GM12878 (cell line): ENCODE results near the gene DDX52. TPM values are rescaled to one million over a fixed set of nuclear protein-coding genes. Genes with fewer than 3 reads are reported as not detected.

ENCODE experiments used
- ATAC-seq: fragments of 200-7000 bp; cut with Tn5 transposase; 3 replicates; pipeline ENCODE4 v1.9.1; 2020; ENCODE audit warnings: mild to moderate bottlenecking, moderate library complexity
- BruUV-seq: library from RNA; stranded (reverse); fragments of 400-500 nt; replicated peaks from 2 replicates; lab custom pipeline; 2021; lab: Mats Ljungman, UMichigan
- CTCF ChIA-PET: fragments of 300-600 bp; sonication (Branson Sonifier 250); formaldehyde crosslinking; extraction: SDS; loops from one replicate; lab custom pipeline; 2021; ENCODE audit warnings: inconsistent platforms; lab: Yijun Ruan, JAX
- POLR2A ChIA-PET: fragments of 350-600 bp; formaldehyde crosslinking; extraction: SDS; loops from one replicate; lab custom pipeline; 2021; ENCODE audit warnings: inconsistent platforms; lab: Charles Lee
- RAD21 ChIA-PET: fragments of 300-600 bp; sonication (Branson Sonifier 250); formaldehyde crosslinking; loops from one replicate; lab custom pipeline; 2023; ENCODE audit warnings: antibody characterized with exemption; ENCODE audit not compliant: unreplicated experiment; lab: Charles Lee
- SMC1A ChIA-PET: fragments of 300-600 bp; sonication (Branson Sonifier 250); formaldehyde crosslinking; loops from one replicate; lab custom pipeline; 2023; ENCODE audit not compliant: unreplicated experiment, uncharacterized antibody; lab: Charles Lee
- DNase-seq: peaks from one replicate; pipeline ENCODE4 v3.0.0-alpha.2; 2011; ENCODE audit warnings: low read depth, low spot score
- FAIRE-seq: peaks from 3 replicates; lab custom pipeline; 2011; peaks lifted over from hg19 to GRCh38; lab: Jason Lieb, UNC
- H2AFZ ChIP-seq: 2 replicates; pipeline ENCODE4 v1.6.0; 2011; ENCODE audit warnings: low read depth, low read length, control low read depth; ENCODE audit not compliant: control insufficient read depth
- H3K27ac ChIP-seq: 2 replicates; pipeline ENCODE4 v1.5.1; 2011; ENCODE audit warnings: control low read depth; ENCODE audit not compliant: control insufficient read depth, insufficient read depth
- H3K27me3 ChIP-seq, 2 experiments: replicated peaks in 1 of 2; 2 replicates each; pipeline versions ENCODE4 v1.6.0 to v1.6.1; 2011; ENCODE audit warnings: low read length in 1 of 2; ENCODE audit not compliant: control insufficient read depth in 2 of 2, insufficient read depth in 2 of 2
- H3K36me3 ChIP-seq, 2 experiments: 2 replicates each; pipeline ENCODE4 v1.5.1; 2011; ENCODE audit warnings: low read length in 1 of 2; ENCODE audit not compliant: control insufficient read depth in 2 of 2, insufficient read depth in 2 of 2
- H3K4me1 ChIP-seq: 2 replicates; pipeline ENCODE4 v1.6.1; 2011; ENCODE audit warnings: mild to moderate bottlenecking, low read length, moderate library complexity, mixed read lengths; ENCODE audit not compliant: control insufficient read depth, insufficient read depth
- H3K4me2 ChIP-seq: 2 replicates; pipeline ENCODE4 v1.6.0; 2011; ENCODE audit warnings: control low read depth; ENCODE audit not compliant: control insufficient read depth, insufficient read depth
- H3K4me3 ChIP-seq: fragments of 200-600 bp; sonication (generic); 2 replicates; pipeline ENCODE4 v1.5.1; 2016
- H3K79me2 ChIP-seq: 2 replicates; pipeline ENCODE4 v1.6.0; 2011; ENCODE audit warnings: low read length; ENCODE audit not compliant: control insufficient read depth, insufficient read depth
- H3K9ac ChIP-seq: 2 replicates; pipeline ENCODE4 v1.8.0; 2011; ENCODE audit warnings: low read length, control low read depth, mixed read lengths; ENCODE audit not compliant: control insufficient read depth, insufficient read depth
- H3K9me3 ChIP-seq: replicated peaks from 3 replicates; pipeline ENCODE4 v1.5.1; 2011; ENCODE audit warnings: mild to moderate bottlenecking, low read length; ENCODE audit not compliant: control insufficient read depth, insufficient read depth
- H4K20me1 ChIP-seq: 2 replicates; pipeline ENCODE4 v1.6.0; 2011; ENCODE audit not compliant: control insufficient read depth, insufficient read depth
- CBX3 ChIP-seq: fragments of 200-600 bp; sonication (generic); IDR thresholded peaks from 2 replicates; pipeline ENCODE4 v1.6.1; 2016; ENCODE audit warnings: low read depth, borderline replicate concordance
- CREB1 ChIP-seq: IDR thresholded peaks from 2 replicates; pipeline ENCODE4 v1.6.1; 2012; ENCODE audit warnings: low read depth, mild to moderate bottlenecking, inconsistent platforms
- E2F8 ChIP-seq: fragments of 450-650 bp; IDR thresholded peaks from 2 replicates; pipeline ENCODE4 v1.6.1; 2018; ENCODE audit warnings: mild to moderate bottlenecking, low read depth, moderate library complexity; ENCODE audit not compliant: partially characterized antibody
- EGR1 ChIP-seq, 2 experiments: IDR thresholded peaks; 1 replicate in 1 of 2; 2 replicates in 1 of 2; pipeline ENCODE4 v1.6.1; 2011 to 2012; ENCODE audit warnings: low read depth in 2 of 2, low read length in 2 of 2, borderline replicate concordance in 1 of 2, mild to moderate bottlenecking in 1 of 2, moderate library complexity in 1 of 2
- EZH2 ChIP-seq: IDR thresholded peaks from 2 replicates; pipeline ENCODE4 v1.6.1; 2012; ENCODE audit warnings: low read depth, mild to moderate bottlenecking, control low read depth, inconsistent platforms, low read length, borderline replicate concordance; ENCODE audit not compliant: control insufficient read depth
- MEF2B ChIP-seq: fragments of 450-650 bp; IDR thresholded peaks from 2 replicates; pipeline ENCODE4 v1.6.1; 2018; ENCODE audit warnings: mild to moderate bottlenecking, moderate library complexity; ENCODE audit not compliant: partially characterized antibody, poor library complexity, severe bottlenecking
- MTA3 ChIP-seq: IDR thresholded peaks from 2 replicates; pipeline ENCODE4 v1.6.1; 2012; ENCODE audit warnings: low read length, inconsistent platforms, borderline replicate concordance
- POLR2AphosphoS2 ChIP-seq: IDR thresholded peaks from 2 replicates; pipeline ENCODE4 v1.6.1; 2011; ENCODE audit warnings: low read depth, mild to moderate bottlenecking, low read length, improper control_type of control experiment, moderate library complexity
- TCF12 ChIP-seq: IDR thresholded peaks from 2 replicates; pipeline ENCODE4 v1.6.1; 2011; ENCODE audit warnings: low read depth, mild to moderate bottlenecking, low read length
- ZNF24 ChIP-seq: fragments of 450-650 bp; IDR thresholded peaks from 2 replicates; pipeline ENCODE4 v1.6.1; 2017; ENCODE audit warnings: antibody characterized with exemption, mild to moderate bottlenecking
- WGBS: methylation state at CpG from one replicate; pipeline ENCODE4 v1.1.6; 2016; ENCODE audit warnings: low lambda C conversion rate; ENCODE audit not compliant: insufficient replicate concordance, insufficient coverage; ENCODE audit errors: missing lambda C conversion rate; 5-methylcytosine and 5-hydroxymethylcytosine counted together
- in situ Hi-C: fragments of 300-500 bp; cut with MboI; formaldehyde crosslinking; loops from 9 replicates; pipeline ENCODE4 v1.14.3; 2018; ENCODE audit warnings: mixed read lengths
- intact Hi-C: fragments of 100-400 bp; cut with micrococcal nuclease; formaldehyde crosslinking; loops from one replicate; pipeline ENCODE4 v1.14.2; 2022; ENCODE audit not compliant: unreplicated experiment
- polyA plus RNA-seq, 11 experiments: library from polyadenylated mRNA; depleted of rRNA in 4 of 11; unstranded in 6 of 11; stranded (reverse) in 5 of 11; fragments of >200 nt; fragmentation: Nextera tagmentation in 4 of 11; fragmentation: Illumina TruSeq in 1 of 11; extraction: Ambion mirVana in 4 of 11; extraction: Trizol in 1 of 11; gene quantifications; 1 replicate in 1 of 11; 2 replicates in 10 of 11; pipeline versions ENCODE4 v1.2.1 to v1.2.3, GENCODE V29; 2011 to 2016; ENCODE audit warnings: inconsistent platforms in 2 of 11, missing spikeins in 2 of 11, low read depth in 1 of 11
- total RNA-seq, 4 experiments: library from RNA; depleted of rRNA in 3 of 4; stranded (reverse); fragments of >200 nt in 3 of 4; fragmentation: Illumina TruSeq in 1 of 4; extraction: Trizol in 1 of 4; gene quantifications; 2 replicates each; pipeline versions ENCODE4 v1.2.1 to v1.2.3, GENCODE V29; 2013 to 2021

DDX52 gene
- total and polyA plus RNA-seq, 10 of the 15 experiments (the other 5 are each of a cell fraction or from before 2014, with no cell fraction given), result 14.8 to 49.7 (median 26.3) TPM

GRCh38 chr17:37671824-37672547 is 28.7 kb upstream of the DDX52 start:
- no peak for TF ChIP-seq TCF12
- no peak for TF ChIP-seq POLR2AphosphoS2
- TF ChIP-seq EGR1 (IDR thresholded peaks at IDR 0.05; ENCODE audit: borderline replicate concordance in 1 of 2, low read depth in 2 of 2, low read length in 2 of 2), result no peak
- no peak for TF ChIP-seq MTA3
- no peak for TF ChIP-seq CREB1
- TF ChIP-seq EZH2, result no peak
- no peak for TF ChIP-seq CBX3
- no peak for TF ChIP-seq E2F8
- no peak for TF ChIP-seq ZNF24
- no peak for TF ChIP-seq MEF2B
- TF ChIP-seq, all 136 proteins: peak for 0
- Histone ChIP-seq H2AFZ (no peak overlapping the region), H3K27me3 (no peaks in the 10 kb centered on the region; a peak in 1 of 4 replicates), H3K36me3 (no peaks in the 10 kb centered on the region), H3K27ac (no peak overlapping the region), H3K79me2 (no peaks in the 10 kb centered on the region), H3K9ac (no peak overlapping the region), H3K4me3 (no peak overlapping the region), H3K4me1 (no peaks in the 10 kb centered on the region), H3K9me3 (no peaks in the 10 kb centered on the region), H4K20me1 (no peaks in the 10 kb centered on the region), H3K4me2 (no peak overlapping the region)
- DNase-seq (no peak), ATAC-seq (no peak), FAIRE-seq (no peak)
- no TSS peak for BruUV-seq
- CTCF ChIA-PET, result interaction anchor here (0.9 to 1.4 kb wide), 4 partner anchors 45 to 121 kb away, joined by 3 to 5 read pairs (median 4); no protein-coding TSS in a partner anchor
- intact Hi-C loops (no loop called here), in situ Hi-C loops (no loop called here)
- SMC1A ChIA-PET, result interaction anchor here (1.0 to 1.2 kb wide), 2 partner anchors 99 to 144 kb away, joined by 3 read pairs; no protein-coding TSS in a partner anchor
- 44% methylated on average over 2 of the region's 2 CpGs for WGBS
- POLR2A ChIA-PET, result no interaction called here
- RAD21 ChIA-PET, result no interaction called here
